Measurements from ENCODE around the gene XYLB. TPM values are rescaled to one million over a fixed set of nuclear protein-coding genes. Genes with fewer than 3 reads are reported as not detected.
A peak's percentile ranks its signal among the peaks of the same experiment; 100 is the strongest.

The XYLB gene
- total RNA-seq, 1 donor from 2014 or later, result 0.43 TPM

GRCh38 chr3:38379201-38379770 lies 32.7 kb downstream of the XYLB start:
- intact Hi-C loops (cut with DNase I), result no loop called here
- Histone ChIP-seq H3K27ac (no peak overlapping the region), H3K4me1 (no peaks in the 10 kb centered on the region), H3K4me3 (no peak overlapping the region), H3K27me3 (no peaks in the 10 kb centered on the region), H3K9me3 (no peaks in the 10 kb centered on the region), H3K36me3 (peaks cover 3 to 25% of the 10 kb centered on the region in 2 donors)
- DNase-seq (ENCODE audit: low spot score in 2 of 2), result peak in 1 of 2 donors; percentile 25
- no peak for TF ChIP-seq CTCF (IDR thresholded peaks at IDR 0.05)

- no peaks in the 10 kb centered on the region for H3K4me1 ChIP-seq
- TF ChIP-seq CTCF (IDR thresholded peaks at IDR 0.05), result no peak
- intact Hi-C loops (cut with DNase I), result no loop called here
- H3K27ac ChIP-seq, result no peak overlapping the region
- peaks cover 7 to 11% of the 10 kb centered on the region in 2 donors for H3K9me3 ChIP-seq
- no peak for DNase-seq (ENCODE audit: low spot score in 2 of 2)
- no peaks in the 10 kb centered on the region for H3K27me3 ChIP-seq
- peaks cover 0 to 21% of the 10 kb centered on the region in 2 donors for H3K36me3 ChIP-seq
- H3K4me3 ChIP-seq, result no peak overlapping the region
These were observed 36.0 kb downstream of the XYLB start for GRCh38 chr3:38382506-38383080.

GRCh38 chr3:38383156-38383875 lies 36.7 kb downstream of the XYLB start:
- peak in 1 of 2 donors; percentile 19 for DNase-seq (ENCODE audit: low spot score in 2 of 2)
- intact Hi-C loops (cut with DNase I), result no loop called here
- H3K27me3 ChIP-seq, result no peaks in the 10 kb centered on the region
- TF ChIP-seq CTCF (IDR thresholded peaks at IDR 0.05), result no peak
- H3K36me3 ChIP-seq, result peaks cover 0 to 17% of the 10 kb centered on the region in 2 donors
- no peaks in the 10 kb centered on the region for H3K4me1 ChIP-seq
- no peak overlapping the region for H3K27ac ChIP-seq
- no peak overlapping the region for H3K4me3 ChIP-seq
- peaks cover 8 to 11% of the 10 kb centered on the region in 2 donors for H3K9me3 ChIP-seq

- no peak overlapping the region for H3K27ac ChIP-seq
- intact Hi-C loops (cut with DNase I), result no loop called here
- no peak overlapping the region for H3K4me3 ChIP-seq
- H3K27me3 ChIP-seq, result no peaks in the 10 kb centered on the region
- TF ChIP-seq CTCF (IDR thresholded peaks at IDR 0.05), result no peak
- H3K4me1 ChIP-seq, result no peaks in the 10 kb centered on the region
- peaks cover 0 to 2% of the 10 kb centered on the region in 2 donors for H3K36me3 ChIP-seq
- DNase-seq (ENCODE audit: low spot score in 2 of 2), result no peak
- peaks cover 8 to 11% of the 10 kb centered on the region in 2 donors for H3K9me3 ChIP-seq
These were observed 40.6 kb downstream of the XYLB start for GRCh38 chr3:38386992-38387750.

- H3K36me3 ChIP-seq, result peaks cover 0 to 2% of the 10 kb centered on the region in 2 donors
- intact Hi-C loops (cut with DNase I), result no loop called here
These were observed 41.3 kb downstream of the XYLB start for GRCh38 chr3:38387862-38388261.

More at GRCh38 chr3:38387862-38388261, 41.3 kb downstream of the XYLB start:
- no peak for TF ChIP-seq CTCF (IDR thresholded peaks at IDR 0.05)
- no peak overlapping the region for H3K27ac ChIP-seq
- H3K27me3 ChIP-seq, result no peaks in the 10 kb centered on the region
- no peak overlapping the region for H3K4me3 ChIP-seq
- no peaks in the 10 kb centered on the region for H3K4me1 ChIP-seq
- no peak for DNase-seq (ENCODE audit: low spot score in 2 of 2)
- H3K9me3 ChIP-seq, result peaks cover 8 to 11% of the 10 kb centered on the region in 2 donors

Data from ascending aorta (tissue), 2 donors.